HuH-7.5 (cell line): ENCODE results near the gene SRGN.

Experiments
- DNase-seq: peaks from one replicate; pipeline ENCODE4 v3.0.0; 2011; ENCODE audit warnings: low spot score

SRGN gene

GRCh38 chr10:69061305-69062161 lies 26.4 kb upstream of the SRGN start:
- DNase-seq: no peak

- no peak for DNase-seq
These were observed 25.0 kb upstream of the SRGN start for GRCh38 chr10:69062901-69063300.

GRCh38 chr10:69064762-69065328 lies 23.1 kb upstream of the SRGN start:
- DNase-seq: no peak

GRCh38 chr10:69065406-69066361 lies 22.2 kb upstream of the SRGN start:
- DNase-seq: no peak

GRCh38 chr10:69067189-69067588 lies 20.7 kb upstream of the SRGN start:
- DNase-seq: no peak

- DNase-seq: no peak
These were observed 19.4 kb upstream of the SRGN start for GRCh38 chr10:69068549-69068948.

- no peak for DNase-seq
These were observed 18.5 kb upstream of the SRGN start for GRCh38 chr10:69069090-69070042.

GRCh38 chr10:69070951-69071350 lies 17.0 kb upstream of the SRGN start:
- DNase-seq: no peak

GRCh38 chr10:69071610-69072009 lies 16.3 kb upstream of the SRGN start:
- no peak for DNase-seq

GRCh38 chr10:69073026-69073425 lies 14.9 kb upstream of the SRGN start:
- DNase-seq: no peak

DNA sequence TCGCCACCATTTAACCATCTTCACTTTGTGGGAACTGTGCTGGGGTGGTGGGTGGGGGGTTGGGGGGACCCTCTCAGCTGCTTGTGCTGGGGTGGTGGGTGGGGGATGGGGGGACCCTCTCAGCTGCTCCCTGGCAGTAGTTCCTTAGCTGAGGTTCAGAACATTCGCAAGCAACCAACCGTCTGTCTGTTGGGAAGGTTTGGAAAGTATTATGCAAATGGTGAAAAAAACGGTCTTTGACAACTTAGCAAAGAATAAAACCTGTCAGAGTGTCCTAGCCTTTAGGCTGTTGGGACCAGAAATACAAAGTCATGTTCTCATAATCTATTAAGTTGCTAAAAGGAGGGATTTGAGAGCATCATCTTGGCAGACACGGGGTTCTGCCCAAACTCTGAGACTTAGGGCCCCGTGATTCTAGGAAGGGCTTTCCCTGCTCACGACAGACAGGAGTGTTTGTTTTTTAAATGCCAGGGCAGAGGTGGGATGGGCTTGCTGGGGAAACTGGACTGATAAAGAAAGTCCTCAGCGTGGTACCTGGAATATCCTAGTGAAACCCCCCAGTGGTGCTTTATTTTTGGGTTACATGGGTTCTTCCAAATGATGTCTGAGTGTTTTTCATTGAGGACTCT lies 14.1 kb upstream of the SRGN start:
- no peak for DNase-seq

DNA sequence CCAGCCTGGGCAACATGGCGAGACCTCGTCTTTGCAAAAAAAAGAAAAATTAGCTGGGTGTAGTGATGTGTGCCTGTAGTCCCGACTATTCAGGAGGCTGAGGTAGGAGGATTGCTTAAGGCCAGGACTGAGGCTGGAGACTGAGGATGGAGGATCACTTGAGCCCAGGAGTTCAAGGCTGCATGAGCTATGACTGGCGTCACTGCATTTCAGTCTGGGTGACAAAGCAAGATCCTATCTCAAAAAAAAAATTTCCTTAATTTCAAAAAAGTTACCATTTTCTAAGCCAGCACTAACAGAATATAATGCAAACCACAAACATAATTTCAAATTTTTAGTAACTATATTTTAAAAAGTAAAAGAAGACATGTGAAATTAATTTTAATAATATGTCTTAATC lies 13.4 kb upstream of the SRGN start:
- DNase-seq: no peak

- no peak for DNase-seq
These were observed 12.5 kb upstream of the SRGN start for GRCh38 chr10:69075431-69075830.

DNA sequence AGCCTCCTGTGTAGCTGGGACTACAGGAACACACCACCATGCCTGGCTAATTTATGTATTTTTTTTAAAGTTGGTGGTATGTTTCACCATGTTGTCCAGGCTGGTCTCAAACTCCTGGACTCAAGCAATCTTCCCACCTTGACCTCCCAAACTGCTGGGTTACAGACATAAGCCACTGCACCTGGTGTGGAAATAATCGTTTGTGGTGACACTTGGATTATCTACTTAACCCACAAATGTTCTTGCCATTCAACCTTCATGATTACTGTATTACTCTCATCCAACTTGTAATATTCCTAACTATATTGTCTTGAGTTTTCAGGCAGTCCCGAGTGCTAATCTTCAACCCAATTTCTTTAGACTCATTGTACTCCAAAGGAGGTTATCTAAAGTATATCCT lies 9.6 kb upstream of the SRGN start:
- no peak for DNase-seq

DNA sequence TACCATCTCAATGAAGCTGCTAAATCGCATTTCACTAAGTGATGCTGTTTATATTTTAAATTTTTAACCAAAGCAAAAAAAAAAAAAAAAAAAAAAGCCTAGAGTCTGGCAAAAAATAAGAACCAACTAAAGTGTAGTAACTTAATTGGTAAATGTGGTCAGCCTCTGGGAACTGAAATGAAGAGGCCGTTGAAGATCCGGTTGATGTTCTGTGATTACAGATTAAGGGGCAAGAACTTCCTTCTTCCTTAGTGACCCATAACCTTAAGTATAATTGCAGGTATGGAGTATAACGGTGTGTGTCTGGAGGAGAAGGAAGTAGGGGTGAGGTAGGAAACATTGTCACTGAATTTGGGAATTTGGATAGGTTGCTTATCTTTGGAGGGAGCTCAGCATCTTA lies 7.7 kb upstream of the SRGN start:
- no peak for DNase-seq

GRCh38 chr10:69086001-69086509 lies 1.8 kb upstream of the SRGN start:
- DNase-seq: no peak

DNA sequence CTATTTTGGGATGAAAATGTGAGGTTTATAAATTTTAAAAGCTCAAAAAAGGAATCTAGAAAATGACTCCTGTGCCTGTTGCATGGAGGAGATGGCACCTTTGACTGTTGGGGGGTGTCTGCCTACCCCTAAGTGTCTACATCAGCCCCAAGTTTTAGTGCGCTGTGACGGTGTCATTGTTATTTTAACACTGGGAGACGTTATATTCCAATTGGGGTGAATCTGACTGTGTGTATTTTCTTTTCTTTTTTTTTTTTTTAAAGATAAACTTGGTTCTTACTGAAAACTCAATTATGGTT lies 517 bp downstream of the SRGN start:
- DNase-seq: no peak

- no peak for DNase-seq
These were observed 1.0 kb downstream of the SRGN start for GRCh38 chr10:69088801-69089501.

- DNase-seq: no peak
These were observed 2.0 kb downstream of the SRGN start for GRCh38 chr10:69089638-69090599.
